Activated B cell treated with CpG ODN at 0.5 μM for 24 hours (primary cell): ENCODE results near the gene PKM. TPM values are rescaled to one million over a fixed set of nuclear protein-coding genes. Genes with fewer than 3 reads are reported as not detected.

Experiments
- ATAC-seq: fragments of 200-7000 bp; cut with Tn5 transposase; one replicate; pipeline ENCODE4 v1.10.0; 2021; ENCODE audit warnings: low read depth, mild to moderate bottlenecking, moderate library complexity
- CTCF ChIA-PET: fragments of 350-600 bp; sonication (Branson Sonifier 250); formaldehyde crosslinking; loops from one replicate; lab custom pipeline; 2021; ENCODE audit warnings: antibody characterized with exemption; lab: Charles Lee
- POLR2A ChIA-PET: fragments of 350-600 bp; sonication (Branson Sonifier 250); formaldehyde crosslinking; loops from one replicate; lab custom pipeline; 2021; ENCODE audit warnings: antibody characterized with exemption; lab: Charles Lee
- DNase-seq: peaks from one replicate; pipeline ENCODE4 v3.0.0; 2022
- H3K27ac Mint-ChIP-seq: one replicate; pipeline ENCODE4 v1.8.0; 2020; ENCODE audit warnings: mixed read lengths
- H3K27me3 Mint-ChIP-seq: one replicate; pipeline ENCODE4 v1.8.0; 2021; ENCODE audit warnings: mixed read lengths
- H3K36me3 Mint-ChIP-seq: one replicate; pipeline ENCODE4 v1.8.0; 2021; ENCODE audit warnings: low read depth, mixed read lengths
- H3K4me1 Mint-ChIP-seq: one replicate; pipeline ENCODE4 v1.8.0; 2021; ENCODE audit warnings: mixed read lengths
- H3K4me3 Mint-ChIP-seq: one replicate; pipeline ENCODE4 v1.8.0; 2020; ENCODE audit warnings: mild to moderate bottlenecking, mixed read lengths
- H3K9me3 Mint-ChIP-seq: one replicate; pipeline ENCODE4 v1.8.0; 2020; ENCODE audit warnings: mixed read lengths
- intact Hi-C: fragments of 100-400 bp; cut with micrococcal nuclease; formaldehyde crosslinking; loops from one replicate; pipeline ENCODE4 v1.15.1; 2024
- total RNA-seq: library from RNA; stranded (reverse); gene quantifications from 2 replicates; pipeline ENCODE4 v1.2.3, GENCODE V29; 2022
- TF ChIP-seq, protein P1 (sequence below): fragments of 200-600 bp; IDR thresholded peaks from one replicate; pipeline ENCODE4 v1.8.0; 2022; ENCODE audit warnings: antibody characterized with exemption, mild to moderate bottlenecking

PKM gene
- total RNA-seq, 1 donor from 2014 or later: 1,253 TPM

DNA sequence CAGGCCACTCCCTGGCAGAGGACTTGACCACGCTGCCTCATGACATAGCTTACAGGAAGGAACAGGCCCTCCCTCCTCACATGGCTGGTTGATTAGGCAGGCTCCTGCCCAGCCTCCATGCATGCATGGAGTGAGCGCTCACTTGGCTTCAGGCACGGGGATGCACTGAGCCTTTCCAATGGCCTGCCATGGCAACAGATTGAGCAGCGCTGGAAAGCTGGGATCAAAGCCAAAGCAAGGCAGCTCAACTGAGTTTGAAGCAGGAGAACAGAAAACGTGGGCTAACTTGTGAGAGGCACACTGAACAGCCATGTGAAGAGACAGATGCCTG is 27.5 kb downstream of the PKM start:
- no peak overlapping the region for H3K4me3 Mint-ChIP-seq
- H3K27me3 Mint-ChIP-seq: no peaks in the 10 kb centered on the region
- POLR2A ChIA-PET: interaction anchor here (0.7 to 1.1 kb wide), 3 partner anchors 15 to 28 kb away, joined by 3 to 7 read pairs (median 6); partner anchors contain the start of gene PKM
- H3K27ac Mint-ChIP-seq: no peak overlapping the region
- DNase-seq (no peak), ATAC-seq (no peak)
- H3K9me3 Mint-ChIP-seq: no peaks in the 10 kb centered on the region
- peaks cover 99% of the 10 kb centered on the region for H3K36me3 Mint-ChIP-seq
- intact Hi-C loops: no loop called here
- TF ChIP-seq, protein P1, sequence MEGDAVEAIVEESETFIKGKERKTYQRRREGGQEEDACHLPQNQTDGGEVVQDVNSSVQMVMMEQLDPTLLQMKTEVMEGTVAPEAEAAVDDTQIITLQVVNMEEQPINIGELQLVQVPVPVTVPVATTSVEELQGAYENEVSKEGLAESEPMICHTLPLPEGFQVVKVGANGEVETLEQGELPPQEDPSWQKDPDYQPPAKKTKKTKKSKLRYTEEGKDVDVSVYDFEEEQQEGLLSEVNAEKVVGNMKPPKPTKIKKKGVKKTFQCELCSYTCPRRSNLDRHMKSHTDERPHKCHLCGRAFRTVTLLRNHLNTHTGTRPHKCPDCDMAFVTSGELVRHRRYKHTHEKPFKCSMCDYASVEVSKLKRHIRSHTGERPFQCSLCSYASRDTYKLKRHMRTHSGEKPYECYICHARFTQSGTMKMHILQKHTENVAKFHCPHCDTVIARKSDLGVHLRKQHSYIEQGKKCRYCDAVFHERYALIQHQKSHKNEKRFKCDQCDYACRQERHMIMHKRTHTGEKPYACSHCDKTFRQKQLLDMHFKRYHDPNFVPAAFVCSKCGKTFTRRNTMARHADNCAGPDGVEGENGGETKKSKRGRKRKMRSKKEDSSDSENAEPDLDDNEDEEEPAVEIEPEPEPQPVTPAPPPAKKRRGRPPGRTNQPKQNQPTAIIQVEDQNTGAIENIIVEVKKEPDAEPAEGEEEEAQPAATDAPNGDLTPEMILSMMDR: no peak
- CTCF ChIA-PET: interaction anchor here (4.4 kb wide), 1 partner anchor 24 kb away, joined by 40 read pairs; no protein-coding TSS in a partner anchor
- peaks cover 15% of the 10 kb centered on the region for H3K4me1 Mint-ChIP-seq

DNA sequence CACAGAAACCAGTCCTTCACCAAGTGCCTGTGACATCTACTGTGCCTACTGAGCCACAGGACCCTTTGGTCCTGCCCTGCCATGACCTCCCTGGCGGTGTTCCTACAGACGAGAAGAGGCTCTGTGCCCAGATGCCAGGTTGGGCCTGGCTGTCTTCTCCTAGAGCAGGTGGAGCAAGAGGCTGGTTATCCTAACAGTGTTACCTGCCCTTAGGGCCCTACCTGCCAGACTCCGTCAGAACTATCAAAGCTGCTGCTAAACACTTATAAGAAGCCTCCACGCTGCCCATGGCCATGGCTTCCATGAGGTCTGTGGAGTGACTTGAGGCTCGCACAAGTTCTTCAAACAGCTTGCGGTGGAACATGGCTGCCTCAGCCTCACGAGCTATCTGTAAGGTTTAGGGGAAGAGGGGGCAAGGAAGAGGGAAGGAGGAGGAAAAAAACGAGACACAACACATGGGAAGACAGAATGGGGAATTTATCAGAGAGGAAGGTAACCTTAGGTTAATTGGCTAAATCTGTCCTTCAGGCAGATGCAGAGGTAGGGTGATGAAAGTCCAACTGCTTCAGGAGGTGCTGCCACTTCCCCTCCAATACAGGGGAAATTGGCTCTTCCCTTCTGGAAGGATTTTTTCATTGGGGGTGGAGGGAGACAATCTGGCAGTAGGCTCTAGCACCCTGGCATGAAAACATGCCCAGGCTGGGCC is 28.0 kb downstream of the PKM start:
- DNase-seq (no peak), ATAC-seq (no peak)
- peaks cover 17% of the 10 kb centered on the region for H3K4me1 Mint-ChIP-seq
- peaks cover 99% of the 10 kb centered on the region for H3K36me3 Mint-ChIP-seq
- ChIA-PET CTCF (interaction anchor here (4.4 kb wide), 1 partner anchor 24 kb away, joined by 40 read pairs; no protein-coding TSS in a partner anchor), POLR2A (interaction anchor here (1.1 kb wide), 1 partner anchor 28 kb away, joined by 3 read pairs; the partner anchor contains the start of gene PKM)
- no peaks in the 10 kb centered on the region for H3K9me3 Mint-ChIP-seq
- no peak overlapping the region for H3K4me3 Mint-ChIP-seq
- peaks cover 1% of the 10 kb centered on the region for H3K27me3 Mint-ChIP-seq
- H3K27ac Mint-ChIP-seq: no peak overlapping the region
- TF ChIP-seq, protein P1: no peak
- intact Hi-C loops: no loop called here

DNA sequence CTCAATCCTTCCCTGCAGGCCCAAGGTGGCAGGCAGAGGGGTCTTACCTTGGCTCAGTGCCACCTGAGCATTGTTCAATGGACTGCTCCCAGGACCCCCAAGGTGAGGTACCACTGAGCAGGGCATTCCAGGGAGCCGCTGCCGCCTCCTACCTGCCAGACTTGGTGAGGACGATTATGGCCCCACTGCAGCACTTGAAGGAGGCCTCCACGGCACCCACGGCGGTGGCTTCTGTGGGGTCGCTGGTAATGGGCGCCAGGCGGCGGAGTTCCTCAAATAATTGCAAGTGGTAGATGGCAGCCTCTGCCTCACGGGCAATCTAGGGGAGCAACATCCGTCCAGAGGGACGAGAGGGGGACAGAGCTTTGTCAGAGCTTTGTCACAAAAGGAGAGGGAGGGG is 28.7 kb downstream of the PKM start:
- DNase-seq (no peak), ATAC-seq (no peak)
- peaks cover 93% of the 10 kb centered on the region for H3K36me3 Mint-ChIP-seq
- no peaks in the 10 kb centered on the region for H3K9me3 Mint-ChIP-seq
- peaks cover 4% of the 10 kb centered on the region for H3K27me3 Mint-ChIP-seq
- H3K4me3 Mint-ChIP-seq: no peak overlapping the region
- POLR2A ChIA-PET: interaction anchor here (1.1 kb wide), 1 partner anchor 29 kb away, joined by 3 read pairs; the partner anchor contains the start of gene PKM
- TF ChIP-seq, protein P1: no peak
- no peak overlapping the region for H3K27ac Mint-ChIP-seq
- intact Hi-C loops: no loop called here
- peaks cover 19% of the 10 kb centered on the region for H3K4me1 Mint-ChIP-seq
- CTCF ChIA-PET: interaction anchor here (4.4 to 4.5 kb wide), 2 partner anchors 25 to 84 kb away, joined by 40 to 47 read pairs; no protein-coding TSS in a partner anchor

DNA sequence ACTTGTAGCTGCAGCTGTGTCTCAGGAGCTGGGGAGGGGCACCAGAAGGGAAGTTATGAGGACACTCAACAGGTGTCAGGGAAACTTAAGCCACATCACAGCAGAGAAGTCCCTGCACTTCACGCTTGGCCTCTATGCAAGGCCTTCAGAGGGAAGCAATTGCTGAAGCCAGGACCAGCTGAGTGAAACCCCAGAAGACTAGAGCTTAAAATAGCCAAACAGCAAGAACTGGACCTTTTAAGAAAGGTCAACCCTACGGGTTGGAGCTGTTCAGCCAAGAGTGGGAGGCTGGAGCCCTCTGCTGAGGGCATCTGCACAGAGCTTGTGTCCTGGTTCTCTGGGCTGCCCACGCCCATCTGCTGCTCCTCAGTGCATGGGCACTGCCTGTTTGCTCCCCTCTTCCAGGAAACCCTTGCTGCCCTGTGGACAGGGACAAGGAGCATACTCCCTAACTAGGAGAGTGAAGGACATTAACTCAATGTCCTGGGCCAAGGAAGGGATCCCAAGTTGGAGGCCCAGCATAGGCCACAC is 29.5 kb downstream of the PKM start:
- CTCF ChIA-PET: interaction anchor here (0.6 to 4.5 kb wide), 8 partner anchors 10 to 140 kb away, joined by 3 to 47 read pairs (median 7); partner anchors contain the start of gene PKM
- H3K4me1 Mint-ChIP-seq: peaks cover 24% of the 10 kb centered on the region
- H3K9me3 Mint-ChIP-seq: no peaks in the 10 kb centered on the region
- H3K4me3 Mint-ChIP-seq: no peak overlapping the region
- no peak for ATAC-seq
- peak overlapping the region; percentile 67 for H3K27ac Mint-ChIP-seq
- intact Hi-C loops: no loop called here
- peaks cover 10% of the 10 kb centered on the region for H3K27me3 Mint-ChIP-seq
- TF ChIP-seq, protein P1: no peak
- H3K36me3 Mint-ChIP-seq: peaks cover 84% of the 10 kb centered on the region
- POLR2A ChIA-PET: interaction anchor here (2.6 to 4.5 kb wide), 2 partner anchors 26 to 30 kb away, joined by 32 to 52 read pairs; partner anchors contain the start of gene PKM
- DNase-seq: no peak
